ENCODE measurements around the gene BRIX1.
"Not testable (repeated sequence)": the region's sequence is repeated elsewhere in the genome, so short reads cannot be mapped to it uniquely, and the experiment has no call there.

Gene BRIX1

GRCh38 chr5:34916518-34916917 lies 1.0 kb downstream of the BRIX1 start:
- DNase-seq, result no peak

- no peak for DNase-seq
Measured at GRCh38 chr5:34918025-34918424, 2.5 kb downstream of the BRIX1 start.

- no peak for DNase-seq
Measured at GRCh38 chr5:34919077-34919476, 3.6 kb downstream of the BRIX1 start.

- DNase-seq, result not testable (repeated sequence)
Measured at GRCh38 chr5:34923256-34923655, 7.7 kb downstream of the BRIX1 start.

DNA sequence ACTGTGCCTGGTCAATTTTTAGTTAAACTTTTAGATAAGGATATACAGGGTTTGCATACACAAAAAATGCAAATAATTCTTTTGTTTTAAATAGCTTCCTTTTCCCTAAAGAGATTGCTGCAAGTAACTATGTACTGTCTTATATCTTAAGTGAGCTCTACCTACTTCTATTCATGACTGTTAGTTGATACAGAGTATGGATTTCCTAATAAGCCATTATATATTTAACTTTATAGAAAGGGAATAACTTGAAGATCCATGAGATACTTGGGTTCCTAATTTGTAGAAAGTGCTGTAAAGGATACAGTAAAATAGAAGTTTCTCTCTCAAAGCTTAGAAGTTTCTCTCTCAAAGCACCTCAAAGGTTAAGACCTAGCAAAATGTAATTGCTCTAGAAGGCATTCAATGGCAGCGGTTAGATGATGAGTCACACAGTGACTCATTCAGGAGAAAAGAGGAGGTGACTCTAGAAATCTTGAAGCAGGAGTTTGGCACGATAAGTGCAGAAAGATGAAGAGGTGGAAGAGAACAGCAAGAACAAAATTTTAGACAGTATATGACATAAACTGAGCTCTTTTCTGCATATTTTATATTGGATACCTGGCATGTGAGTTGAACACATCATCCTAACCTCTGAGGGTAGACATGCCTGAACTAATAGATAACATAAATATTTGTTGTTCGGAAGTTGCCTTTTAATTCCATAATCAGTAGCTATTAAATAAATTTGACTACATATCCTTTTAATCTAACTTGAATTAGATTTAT lies 8.4 kb downstream of the BRIX1 start:
- peak; percentile 29 to 44 for DNase-seq

DNA sequence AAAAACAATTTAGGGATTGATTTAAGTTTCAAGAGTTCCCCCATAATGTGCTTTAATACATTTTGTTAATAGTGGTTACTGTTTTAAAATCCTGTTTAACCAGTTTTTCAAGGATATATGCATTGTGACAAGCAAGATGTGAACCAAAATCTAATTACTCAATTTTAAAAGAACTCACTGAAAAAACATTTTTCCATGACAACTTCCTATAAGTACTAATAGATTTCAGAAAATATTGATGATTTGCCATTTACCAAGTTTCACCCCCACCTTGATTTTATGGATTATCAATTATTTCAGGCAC lies 8.9 kb downstream of the BRIX1 start:
- no peak for DNase-seq

DNA sequence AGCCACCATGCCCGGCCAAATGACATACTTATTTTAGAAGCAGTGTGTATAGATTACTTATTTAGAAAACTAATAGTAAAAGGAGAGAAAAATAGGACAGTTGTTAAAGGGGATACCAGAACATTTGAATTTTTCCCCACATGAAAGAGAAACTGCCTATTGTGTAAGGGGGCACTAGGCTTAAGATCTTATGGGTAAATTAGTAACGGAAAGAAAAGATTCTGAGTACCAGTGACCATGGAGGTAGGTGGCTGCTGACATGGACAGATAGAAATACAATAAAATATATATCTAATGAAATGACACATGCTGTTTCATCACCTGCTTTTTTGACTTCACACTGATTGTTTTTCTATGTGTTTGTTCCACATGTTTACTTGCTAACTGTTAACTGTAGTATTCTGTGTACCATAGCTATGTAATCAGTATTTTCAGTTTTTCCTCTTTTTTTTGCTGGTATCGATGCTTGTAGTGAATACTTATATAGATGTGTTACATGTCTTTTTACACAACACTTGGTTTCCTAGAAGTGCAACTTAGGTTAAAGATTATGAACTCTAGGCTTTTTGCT lies 10.9 kb downstream of the BRIX1 start:
- DNase-seq, result no peak

DNA sequence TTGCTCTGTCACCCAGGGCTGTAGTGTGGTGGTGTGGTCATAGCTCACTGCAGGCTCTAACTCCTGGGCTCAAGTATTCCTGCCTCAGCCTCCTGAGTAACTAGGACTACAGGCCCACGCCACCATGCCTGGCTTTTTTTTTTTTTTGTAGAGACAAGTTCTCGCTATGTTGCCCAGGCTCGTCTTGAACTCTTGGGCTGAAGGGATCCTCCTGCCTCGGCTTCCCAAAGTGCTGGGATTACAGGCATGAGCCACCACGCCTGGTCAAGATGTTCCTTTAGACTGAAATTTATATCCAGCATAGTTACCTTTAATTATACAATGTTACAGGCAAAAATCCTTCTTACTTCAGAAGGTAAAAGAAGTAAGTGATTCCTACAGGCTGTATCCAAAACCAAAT lies 12.3 kb downstream of the BRIX1 start:
- no peak for DNase-seq

DNA sequence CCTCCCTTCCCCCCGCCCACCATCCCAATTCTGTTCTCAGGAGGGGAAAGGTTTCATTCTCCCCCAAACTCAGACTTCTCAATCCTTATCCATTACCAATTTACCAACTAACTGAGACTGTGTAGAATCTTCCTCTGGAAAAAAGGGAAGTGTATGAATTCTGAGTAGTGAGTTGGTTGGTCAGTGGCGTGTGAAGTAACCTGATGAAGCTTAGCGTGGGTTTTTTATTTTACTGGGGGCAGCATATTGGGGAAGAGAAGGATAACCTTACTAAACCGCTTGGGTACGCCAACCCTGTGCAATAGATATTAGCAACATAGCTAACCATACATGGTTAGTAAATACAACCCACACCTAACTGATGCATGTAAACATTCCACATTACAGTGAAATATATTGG lies 12.8 kb downstream of the BRIX1 start:
- no peak for DNase-seq

DNA sequence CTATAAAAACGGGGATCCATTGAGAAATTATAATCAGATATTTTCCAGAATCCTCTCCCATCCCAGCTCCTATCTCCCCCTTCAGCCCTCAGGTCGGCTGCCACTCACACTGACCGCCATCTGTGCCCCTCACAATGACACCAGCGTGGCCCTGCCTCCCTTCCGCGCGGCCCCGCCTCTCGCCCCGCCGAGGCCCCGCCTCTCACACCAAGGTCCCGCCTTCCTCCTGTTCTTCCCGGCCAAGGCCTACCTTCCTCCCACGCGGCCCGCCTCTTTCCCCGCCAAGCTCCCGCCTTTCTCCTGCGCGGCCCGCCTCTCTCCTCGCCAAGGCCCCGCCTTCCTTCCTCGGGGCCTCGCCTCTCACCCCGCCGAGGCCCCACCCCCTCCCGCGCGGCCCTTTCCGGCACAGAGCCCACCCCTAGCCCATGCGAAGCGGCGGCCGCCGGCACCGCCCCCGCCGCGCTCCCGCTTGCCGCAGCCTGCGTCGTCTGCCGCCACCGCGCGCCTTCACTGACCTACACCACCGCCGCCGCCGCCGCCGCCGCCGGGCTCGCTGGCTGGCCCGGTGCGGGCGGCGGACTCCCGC lies 13.7 kb downstream of the BRIX1 start, which contains the start of gene DNAJC21:
DNAJC21 (plus strand) TSS at position 426 of the 586 bp plus-strand sequence. CDS start 261 bp downstream, outside the sequence.
- DNase-seq, result peak; percentile 98 to 99

DNA sequence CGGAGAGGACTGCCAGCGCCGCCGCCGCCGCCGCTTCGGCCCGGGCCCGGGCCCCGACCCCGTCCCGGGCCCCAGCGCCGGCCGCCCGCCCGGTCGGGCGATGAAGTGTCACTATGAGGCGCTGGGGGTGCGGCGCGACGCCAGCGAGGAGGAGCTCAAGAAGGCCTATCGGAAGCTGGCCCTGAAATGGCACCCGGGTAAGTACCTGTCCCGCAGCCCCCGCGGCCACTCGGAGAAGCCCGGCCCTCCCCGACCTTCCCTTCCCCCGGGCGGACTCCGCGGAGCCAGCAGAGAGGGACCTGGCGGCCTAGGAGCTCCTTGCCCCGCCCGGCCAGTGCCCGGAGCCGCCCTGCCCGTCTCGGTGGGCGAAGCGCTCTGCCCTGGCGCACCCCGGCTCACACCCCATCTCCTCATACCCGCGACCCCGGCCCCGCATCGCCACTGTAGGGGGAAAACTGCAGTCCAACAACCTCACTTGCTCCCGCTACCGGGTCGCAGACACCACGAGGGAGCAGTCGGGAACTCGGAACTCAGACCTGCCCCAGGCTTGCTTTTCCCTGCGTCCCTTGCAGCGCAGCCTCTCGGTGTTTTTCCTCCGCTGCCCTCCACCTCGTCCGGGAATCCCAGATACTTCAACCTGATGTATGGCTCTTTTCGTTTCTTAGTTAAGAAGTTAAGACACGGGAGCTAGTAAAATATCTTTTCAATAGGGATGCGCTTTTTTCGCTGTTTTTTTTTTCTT lies 14.4 kb downstream of the BRIX1 start:
- DNase-seq, result peak; percentile 73 to 77

GRCh38 chr5:34930462-34930844 lies 14.9 kb downstream of the BRIX1 start:
- no peak for DNase-seq

DNA sequence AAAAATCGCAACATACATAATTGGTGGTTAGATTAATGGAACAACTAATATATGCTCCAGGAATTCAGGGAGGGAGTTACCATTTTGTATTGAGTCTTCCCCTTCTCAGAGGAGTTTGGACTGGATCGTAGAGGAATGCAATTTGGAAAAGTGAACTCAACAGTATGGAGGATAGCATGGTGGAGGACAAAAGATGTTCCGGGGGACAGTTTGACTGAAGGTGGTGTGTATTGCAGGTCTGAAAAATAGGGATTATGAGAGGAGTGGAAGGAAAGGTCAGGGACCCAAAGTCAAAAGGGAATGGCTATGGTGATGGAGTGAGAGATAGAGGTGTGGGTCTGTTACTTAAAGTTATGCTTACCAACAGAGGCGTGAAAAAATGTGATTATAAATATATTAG lies 15.4 kb downstream of the BRIX1 start:
- DNase-seq, result no peak

DNA sequence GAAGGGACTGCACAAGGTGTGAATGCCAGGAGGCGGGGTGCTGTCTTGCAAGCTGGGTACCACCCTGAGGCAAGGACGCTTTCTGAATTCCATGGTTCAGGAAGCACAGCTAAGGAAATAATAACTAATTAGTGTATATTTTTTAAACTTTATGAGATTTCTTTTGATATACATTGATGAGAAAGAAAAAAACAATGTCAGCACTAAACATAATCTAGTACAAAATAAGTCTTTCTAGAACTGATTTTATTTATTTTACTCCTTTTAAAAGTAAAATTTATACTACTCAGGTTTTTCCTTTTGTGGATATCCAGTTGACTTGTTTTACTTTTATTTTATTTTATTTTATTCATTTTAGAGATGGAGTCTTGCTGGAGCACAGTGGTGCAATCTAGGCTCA lies 17.4 kb downstream of the BRIX1 start:
- DNase-seq, result no peak

DNA sequence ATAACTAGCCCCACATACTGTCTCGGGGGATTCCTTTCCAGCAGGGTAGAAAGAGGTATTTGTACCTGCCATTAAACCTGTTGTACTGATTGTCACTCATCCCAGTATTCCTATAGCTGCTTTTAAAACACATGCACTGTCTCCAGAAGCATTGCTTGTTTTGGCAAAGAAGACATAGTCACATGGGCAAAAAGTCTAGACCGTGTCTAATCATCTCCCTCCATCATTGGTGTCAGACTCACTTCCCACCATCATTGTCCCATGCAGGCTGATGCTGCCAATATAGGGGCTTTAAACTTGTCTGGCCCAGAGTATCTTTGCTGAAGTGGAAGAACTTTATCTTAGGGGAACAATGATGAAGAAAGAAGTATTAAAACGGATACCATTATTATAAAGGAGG lies 26.4 kb downstream of the BRIX1 start:
- DNase-seq, result no peak

- DNase-seq, result no peak
Measured at GRCh38 chr5:34944044-34944443, 28.5 kb downstream of the BRIX1 start.

DNA sequence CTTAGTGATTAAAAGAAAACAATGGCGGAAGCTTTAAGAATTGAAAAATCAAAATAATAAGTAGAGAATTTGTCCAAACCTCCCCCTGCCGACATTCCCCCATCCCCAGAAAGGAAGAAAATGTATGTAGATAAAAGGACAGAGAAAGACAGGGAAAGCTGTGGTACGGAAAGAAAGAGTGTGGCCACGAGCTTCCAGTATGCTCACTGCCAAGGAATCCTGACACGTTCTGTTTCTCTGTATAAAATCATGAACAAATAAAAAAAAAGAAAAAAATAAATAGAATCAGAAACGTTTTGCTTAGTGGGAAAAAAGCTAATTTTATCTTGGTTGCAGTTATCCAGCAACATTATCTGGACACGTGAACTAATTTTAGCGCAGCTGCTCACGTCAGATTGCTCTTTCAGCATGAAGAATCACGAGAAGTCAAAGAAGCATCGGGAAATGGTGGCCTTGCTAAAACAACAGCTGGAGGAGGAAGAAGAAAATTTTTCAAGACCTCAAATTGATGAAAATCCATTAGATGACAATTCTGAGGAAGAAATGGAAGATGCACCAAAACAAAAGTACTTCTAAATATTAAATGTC lies 29.0 kb downstream of the BRIX1 start:
- DNase-seq, result no peak

- DNase-seq, result no peak
Measured at GRCh38 chr5:34957321-34957720, 41.8 kb downstream of the BRIX1 start.

GRCh38 chr5:34957857-34958690 lies 42.6 kb downstream of the BRIX1 start:
- peak in 1 of 2 donors; percentile 6 for DNase-seq

DNA sequence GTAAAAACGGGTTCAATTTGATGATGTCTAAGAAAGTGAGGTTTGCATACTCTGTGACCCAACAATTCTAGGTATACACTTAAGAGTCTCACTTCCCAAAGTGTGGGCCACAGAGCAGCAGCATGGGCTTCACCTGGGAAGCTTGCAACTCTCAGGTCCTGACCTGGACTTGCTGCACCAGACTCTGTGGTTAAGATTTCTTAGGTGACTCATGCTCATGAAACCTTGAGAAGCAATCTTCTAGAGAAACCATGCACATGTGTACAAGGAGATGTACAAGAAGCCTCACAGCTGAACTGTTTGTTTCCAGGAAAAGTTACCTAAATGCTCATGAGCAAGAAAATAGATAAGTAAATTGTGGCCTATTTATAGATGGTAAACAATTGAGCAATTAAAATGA lies 43.8 kb downstream of the BRIX1 start:
- no peak for DNase-seq

- DNase-seq, result no peak
Measured at GRCh38 chr5:34967540-34967939, 52.0 kb downstream of the BRIX1 start.

- no peak for DNase-seq
Measured at GRCh38 chr5:34968258-34968657, 52.7 kb downstream of the BRIX1 start.

DNA sequence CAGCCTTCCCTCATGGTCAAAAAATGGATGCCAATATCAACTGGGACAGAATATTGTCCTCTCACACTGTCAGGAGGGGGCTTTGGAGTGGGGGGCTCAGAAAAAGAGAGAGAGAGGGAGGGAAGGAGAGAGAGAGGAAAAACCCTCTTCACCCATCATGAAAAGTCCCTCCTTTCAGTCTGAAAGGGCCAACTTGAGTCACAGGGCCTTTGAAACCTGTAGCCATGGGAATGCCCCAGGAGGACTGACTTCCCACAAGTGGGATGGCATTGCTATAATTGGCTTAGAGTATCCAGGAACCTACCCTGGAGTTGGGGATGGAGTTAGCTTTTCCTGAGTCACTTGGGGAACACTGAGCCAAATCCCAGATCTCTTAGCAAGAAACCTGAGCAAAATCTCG lies 55.0 kb downstream of the BRIX1 start:
- no peak for DNase-seq

All from activated CD4-positive, alpha-beta T cell treated with anti-CD3 and anti-CD28 coated beads for 4 hours (primary cell).